PC-3 (cell line): ENCODE results near the gene FOXI3. TPM values are rescaled to one million over a fixed set of nuclear protein-coding genes. Genes with fewer than 3 reads are reported as not detected.
A peak's percentile ranks its signal among the peaks of the same experiment; 100 is the strongest.

ENCODE experiments used
- ATAC-seq: fragments of 200-7000 bp; cut with Tn5 transposase; 2 replicates; pipeline ENCODE4 v1.9.1; 2020; ENCODE audit warnings: mild to moderate bottlenecking, moderate library complexity
- Bru-seq: library from RNA; stranded (reverse); fragments of 400-500 nt; gene quantifications from one replicate; lab custom pipeline; 2021; lab: Mats Ljungman, UMichigan
- BruChase-seq, 2 experiments: library from RNA; stranded (reverse); fragments of 400-500 nt; gene quantifications; one replicate each; lab custom pipeline; 2021; lab: Mats Ljungman, UMichigan
- BruUV-seq: library from RNA; stranded (reverse); fragments of 400-500 nt; replicated peaks from 2 replicates; lab custom pipeline; 2021; lab: Mats Ljungman, UMichigan
- CTCF ChIA-PET: fragments of 300-600 bp; sonication (Branson Sonifier 250); formaldehyde crosslinking; loops from one replicate; lab custom pipeline; 2022; ENCODE audit warnings: antibody characterized with exemption; lab: Charles Lee
- POLR2A ChIA-PET: fragments of 300-600 bp; sonication (Branson Sonifier 250); formaldehyde crosslinking; loops from one replicate; lab custom pipeline; 2022; ENCODE audit warnings: antibody characterized with exemption; ENCODE audit not compliant: unreplicated experiment; lab: Charles Lee
- DNase-seq: peaks from one replicate; pipeline ENCODE4 v3.0.0-alpha.2; 2015
- H2AFZ ChIP-seq: fragments of 300-600 bp; sonication (generic); 2 replicates; pipeline ENCODE4 v1.6.0; 2016; ENCODE audit warnings: antibody characterized with exemption, low read length
- H3F3A ChIP-seq: fragments of 300-600 bp; sonication (generic); one replicate; pipeline ENCODE4 v1.6.0; 2017; ENCODE audit warnings: antibody characterized with exemption, low read length, control low read depth, mild to moderate bottlenecking; ENCODE audit not compliant: unreplicated experiment
- H3K27ac ChIP-seq: fragments of 300-600 bp; sonication (generic); 2 replicates; pipeline ENCODE4 v1.5.1; 2016; ENCODE audit warnings: mild to moderate bottlenecking, low read length
- H3K27me3 ChIP-seq: fragments of 300-600 bp; sonication (generic); 2 replicates; pipeline ENCODE4 v1.6.1; 2016; ENCODE audit warnings: low read length, mixed read lengths
- H3K36me3 ChIP-seq: fragments of 300-600 bp; sonication (generic); 2 replicates; pipeline ENCODE4 v1.6.1; 2016; ENCODE audit warnings: low read depth, mixed run types, low read length, mixed read lengths
- H3K4me1 ChIP-seq: fragments of 300-600 bp; sonication (generic); 2 replicates; pipeline ENCODE4 v1.5.1; 2016; ENCODE audit warnings: low read length; ENCODE audit not compliant: insufficient read depth
- H3K4me2 ChIP-seq: fragments of 300-600 bp; sonication (generic); 2 replicates; pipeline ENCODE4 v1.6.0; 2016; ENCODE audit warnings: low read length
- H3K4me3 ChIP-seq: fragments of 300-600 bp; sonication (generic); 2 replicates; pipeline ENCODE4 v1.5.1; 2016; ENCODE audit warnings: mild to moderate bottlenecking, low read length, mixed read lengths
- H3K79me2 ChIP-seq: fragments of 300-600 bp; sonication (generic); 2 replicates; pipeline ENCODE4 v1.6.1; 2017; ENCODE audit warnings: low read length, mixed read lengths
- H3K9ac ChIP-seq: fragments of 300-600 bp; sonication (generic); 2 replicates; pipeline ENCODE4 v1.6.0; 2016; ENCODE audit warnings: mild to moderate bottlenecking, low read length
- H3K9me2 ChIP-seq: fragments of 300-600 bp; sonication (generic); replicated peaks from 2 replicates; pipeline ENCODE4 v1.6.1; 2016; ENCODE audit warnings: mixed run types, low read length, mixed read lengths
- H3K9me3 ChIP-seq: fragments of 300-600 bp; sonication (generic); 2 replicates; pipeline ENCODE4 v1.6.1; 2016; ENCODE audit warnings: low read length, mixed read lengths
- H4K20me1 ChIP-seq: fragments of 300-600 bp; sonication (generic); 2 replicates; pipeline ENCODE4 v1.6.1; 2016; ENCODE audit warnings: low read length, mixed read lengths
- CTCF ChIP-seq: fragments of 300-600 bp; sonication (generic); conservative IDR thresholded peaks from 2 replicates; pipeline ENCODE4 v1.5.1; 2017; ENCODE audit warnings: antibody characterized with exemption, low read depth, mild to moderate bottlenecking, low read length
- EZH2 ChIP-seq: fragments of 300-600 bp; sonication (generic); IDR thresholded peaks from one replicate; pipeline ENCODE4 v1.6.1; 2017; ENCODE audit warnings: antibody characterized with exemption, mild to moderate bottlenecking, low read length; ENCODE audit not compliant: unreplicated experiment
- EZH2phosphoT487 ChIP-seq: fragments of 300-600 bp; sonication (generic); IDR thresholded peaks from 2 replicates; pipeline ENCODE4 v1.6.1; 2018; ENCODE audit warnings: mild to moderate bottlenecking, antibody characterized with exemption, low read length, borderline replicate concordance
- intact Hi-C: fragments of 100-400 bp; cut with micrococcal nuclease; formaldehyde crosslinking; loops from 2 replicates; pipeline ENCODE4 v1.9.0; 2023
- long read RNA-seq: library from polyadenylated mRNA; unstranded; transcript quantifications from one replicate; pipeline ENCODE4 v2.0.0, GENCODE V29; 2021; ENCODE audit not compliant: unreplicated experiment
- total RNA-seq: library from RNA; depleted of rRNA; stranded (reverse); fragments of >200 nt; gene quantifications from 2 replicates; pipeline ENCODE4 v1.2.3, GENCODE V29; 2014; rRNA removed

Gene FOXI3
- not detected in 2 replicates for total RNA-seq
- Bru-seq, nascent RNA: not detected
- BruChase-seq, experiment 1, labeled RNA remaining after a 6-hour chase: percentile 10 among the genes with signal in this experiment
- BruChase-seq, experiment 2, labeled RNA remaining after a 2-hour chase: percentile 9 among the genes with signal in this experiment
- long read RNA-seq: 0 reads

GRCh38 chr2:88452565-88452905 lies at the start of gene FOXI3:
Gene FOXI3, minus strand, starts transcription at chr2:88452693. Its CDS starts 158 bp downstream, at chr2:88452535.
- no peak for TF ChIP-seq EZH2
- no peak for TF ChIP-seq CTCF
- no peak for TF ChIP-seq EZH2phosphoT487
- no peaks in the 10 kb centered on the region for H3K9me2 ChIP-seq
- H3K9ac ChIP-seq: no peak within 1 kb of the TSS
- ATAC-seq (no peak), DNase-seq (no peak)
- no peak within 1 kb of the TSS for H3K27ac ChIP-seq
- no TSS peak for BruUV-seq
- POLR2A ChIA-PET: no interaction called here
- H3K9me3 ChIP-seq: no peaks in the 10 kb centered on the region
- H3K4me3 ChIP-seq: no peak within 1 kb of the TSS
- intact Hi-C loops: loop anchor here (5.0 kb wide), 1 partner anchor 260 kb away; no protein-coding TSS in a partner anchor
- no peaks in the 10 kb centered on the region for H3K79me2 ChIP-seq
- H3K27me3 ChIP-seq: peaks cover 55% of the 10 kb centered on the region
- H3K4me1 ChIP-seq: no peaks in the 10 kb centered on the region
- CTCF ChIA-PET: no interaction called here
- H2AFZ ChIP-seq: no peak within 1 kb of the TSS
- no peaks in the 10 kb centered on the region for H4K20me1 ChIP-seq
- no peaks in the 10 kb centered on the region for H3F3A ChIP-seq
- H3K36me3 ChIP-seq: no peaks in the 10 kb centered on the region
- H3K4me2 ChIP-seq: no peak within 1 kb of the TSS

- TF ChIP-seq CTCF (no peak), EZH2 (no peak), EZH2phosphoT487 (no peak)
- no peak overlapping the region for H3K27ac ChIP-seq
- H3K4me1 ChIP-seq: no peaks in the 10 kb centered on the region
- H3K36me3 ChIP-seq: no peaks in the 10 kb centered on the region
- no peaks in the 10 kb centered on the region for H3K9me2 ChIP-seq
- H3K27me3 ChIP-seq: peaks cover 9% of the 10 kb centered on the region; the same call in 1 of the 2 replicates
- H3K9me3 ChIP-seq: no peaks in the 10 kb centered on the region
- POLR2A ChIA-PET: no interaction called here
- intact Hi-C loops: no loop called here
- H4K20me1 ChIP-seq: no peaks in the 10 kb centered on the region
- H3F3A ChIP-seq: no peaks in the 10 kb centered on the region
- H3K4me2 ChIP-seq: no peak overlapping the region
- no peak overlapping the region for H3K9ac ChIP-seq
- BruUV-seq: no TSS peak
- DNase-seq: no peak
- CTCF ChIA-PET: no interaction called here
- H3K79me2 ChIP-seq: no peaks in the 10 kb centered on the region
- ATAC-seq: no peak
- no peak overlapping the region for H3K4me3 ChIP-seq
- H2AFZ ChIP-seq: no peak overlapping the region
Observed at GRCh38 chr2:88500691-88501090, 48.2 kb upstream of the FOXI3 start.

- no TSS peak for BruUV-seq
- POLR2A ChIA-PET: no interaction called here
- Histone ChIP-seq H3K27me3 (peaks cover 24% of the 10 kb centered on the region), H3F3A (no peaks in the 10 kb centered on the region), H3K9me2 (no peaks in the 10 kb centered on the region), H2AFZ (no peak overlapping the region), H3K9me3 (no peaks in the 10 kb centered on the region), H3K4me1 (no peaks in the 10 kb centered on the region), H3K79me2 (no peaks in the 10 kb centered on the region), H3K9ac (no peak overlapping the region), H3K36me3 (no peaks in the 10 kb centered on the region), H3K4me2 (no peak overlapping the region), H4K20me1 (no peaks in the 10 kb centered on the region), H3K27ac (no peak overlapping the region), H3K4me3 (no peak overlapping the region)
- no peak for ATAC-seq
- intact Hi-C loops: no loop called here
- TF ChIP-seq EZH2: no peak
- no peak for TF ChIP-seq CTCF
- TF ChIP-seq EZH2phosphoT487: no peak
- DNase-seq: no peak
- CTCF ChIA-PET: no interaction called here
Observed at GRCh38 chr2:88499204-88499603, 46.7 kb upstream of the FOXI3 start.
